Inflammatory macrophage treated with lipopolysaccharide for 4 hours (primary cell): ENCODE measurements around the gene CSMD2.
"Not testable (repeated sequence)": the region's sequence is repeated elsewhere in the genome, so short reads cannot be mapped to it uniquely, and the experiment has no call there.

Source experiments
- DNase-seq: peaks from one replicate; pipeline ENCODE4 v3.0.0-alpha.2; 2020

CSMD2 gene

GRCh38 chr1:34049994-34050393, 115.0 kb downstream of the CSMD2 start:
- no peak for DNase-seq

GRCh38 chr1:34049477-34049876, 115.6 kb downstream of the CSMD2 start:
- no peak for DNase-seq

GRCh38 chr1:34037856-34038255, 127.2 kb downstream of the CSMD2 start:
- DNase-seq, result no peak

- DNase-seq, result no peak
Measured at GRCh38 chr1:34037109-34037508, 127.9 kb downstream of the CSMD2 start.

GRCh38 chr1:34034036-34034435, 131.0 kb downstream of the CSMD2 start:
- no peak for DNase-seq

GRCh38 chr1:34029954-34030353, 135.1 kb downstream of the CSMD2 start:
- DNase-seq, result no peak

GRCh38 chr1:34029515-34029914, 135.5 kb downstream of the CSMD2 start:
- no peak for DNase-seq

- no peak for DNase-seq
Measured at GRCh38 chr1:34028381-34029055, 136.5 kb downstream of the CSMD2 start.

GRCh38 chr1:34025675-34026074, 139.4 kb downstream of the CSMD2 start:
- DNase-seq, result no peak

GRCh38 chr1:34024485-34024884, 140.5 kb downstream of the CSMD2 start:
- no peak for DNase-seq

- no peak for DNase-seq
Measured at GRCh38 chr1:34019741-34020552, 145.1 kb downstream of the CSMD2 start.

GRCh38 chr1:34018285-34018684, 146.7 kb downstream of the CSMD2 start:
- no peak for DNase-seq

GRCh38 chr1:34016281-34016680, 148.7 kb downstream of the CSMD2 start:
- not testable (repeated sequence) for DNase-seq

- DNase-seq, result no peak
Measured at GRCh38 chr1:34013958-34014737, 150.9 kb downstream of the CSMD2 start.

GRCh38 chr1:34013136-34013535, 151.9 kb downstream of the CSMD2 start:
- DNase-seq, result no peak

GRCh38 chr1:34009340-34009985, 155.6 kb downstream of the CSMD2 start:
- no peak for DNase-seq

- DNase-seq, result no peak
Measured at GRCh38 chr1:34007760-34008159, 157.3 kb downstream of the CSMD2 start.

GRCh38 chr1:34005309-34005708, 159.7 kb downstream of the CSMD2 start:
- DNase-seq, result no peak

- DNase-seq, result no peak
Measured at GRCh38 chr1:34002810-34003209, 162.2 kb downstream of the CSMD2 start.

- no peak for DNase-seq
Measured at GRCh38 chr1:33997127-33998036, 167.6 kb downstream of the CSMD2 start.

- DNase-seq, result no peak
Measured at GRCh38 chr1:33996281-33996680, 168.7 kb downstream of the CSMD2 start.

- DNase-seq, result no peak
Measured at GRCh38 chr1:33993301-33993700, 171.7 kb downstream of the CSMD2 start.
